GM23338 (cell line): ENCODE measurements around the gene NCF2. TPM values are rescaled to one million over a fixed set of nuclear protein-coding genes. Genes with fewer than 3 reads are reported as not detected.

Source experiments
- ATAC-seq: fragments of 200-7000 bp; cut with Tn5 transposase; 3 replicates; pipeline ENCODE4 v1.9.1; 2020
- DNase-seq: peaks from one replicate; pipeline ENCODE4 v3.0.0-alpha.2; 2015; ENCODE audit warnings: low spot score
- H2AFZ ChIP-seq: fragments of 200-600 bp; sonication (generic); 2 replicates; pipeline ENCODE4 v1.8.0; 2016; ENCODE audit warnings: antibody characterized with exemption, mild to moderate bottlenecking, moderate library complexity
- H3F3A ChIP-seq: fragments of 200-600 bp; sonication (generic); replicated peaks from 2 replicates; pipeline ENCODE4 v1.8.0; 2017; ENCODE audit warnings: antibody characterized with exemption, mixed run types, low read depth
- H3K27ac ChIP-seq: fragments of 200-600 bp; sonication (generic); 2 replicates; pipeline ENCODE4 v1.6.1; 2016; ENCODE audit warnings: low read depth
- H3K27me3 ChIP-seq: fragments of 200-600 bp; sonication (generic); 2 replicates; pipeline ENCODE4 v1.8.0; 2016; ENCODE audit warnings: mild to moderate bottlenecking, mixed run types, moderate library complexity; ENCODE audit not compliant: insufficient read depth
- H3K36me3 ChIP-seq: fragments of 200-600 bp; sonication (generic); 2 replicates; pipeline ENCODE4 v1.8.0; 2016; ENCODE audit warnings: mild to moderate bottlenecking; ENCODE audit not compliant: insufficient read depth
- H3K4me1 ChIP-seq: fragments of 200-600 bp; sonication (generic); 2 replicates; pipeline ENCODE4 v1.8.0; 2016; ENCODE audit warnings: mild to moderate bottlenecking, moderate library complexity; ENCODE audit not compliant: insufficient read depth
- H3K4me2 ChIP-seq: fragments of 200-600 bp; sonication (generic); 2 replicates; pipeline ENCODE4 v1.7.1; 2017; ENCODE audit warnings: mixed run types
- H3K4me3 ChIP-seq: fragments of 200-600 bp; sonication (generic); 2 replicates; pipeline ENCODE4 v1.6.1; 2016; ENCODE audit warnings: mixed run types
- H3K79me2 ChIP-seq: fragments of 200-600 bp; sonication (generic); replicated peaks from 2 replicates; pipeline ENCODE4 v1.8.0; 2017; ENCODE audit warnings: mild to moderate bottlenecking; ENCODE audit not compliant: insufficient read depth
- H3K9me2 ChIP-seq: fragments of 200-600 bp; sonication (generic); 2 replicates; pipeline ENCODE4 v1.8.0; 2017; ENCODE audit not compliant: insufficient read depth
- H4K20me1 ChIP-seq: fragments of 200-600 bp; sonication (generic); replicated peaks from 2 replicates; pipeline ENCODE4 v1.8.0; 2017; ENCODE audit warnings: mild to moderate bottlenecking; ENCODE audit not compliant: insufficient read depth
- H3K27ac Mint-ChIP-seq: 2 replicates; pipeline ENCODE4 v1.8.0; 2020; ENCODE audit warnings: inconsistent platforms, mild to moderate bottlenecking, moderate library complexity, mixed read lengths
- H3K27me3 Mint-ChIP-seq: 3 replicates; pipeline ENCODE4 v1.8.0; 2022; ENCODE audit warnings: low read depth, mild to moderate bottlenecking, moderate library complexity, mixed read lengths, inconsistent platforms; ENCODE audit not compliant: insufficient read depth, poor library complexity
- H3K36me3 Mint-ChIP-seq: 3 replicates; pipeline ENCODE4 v1.8.0; 2021; ENCODE audit warnings: low read depth, mild to moderate bottlenecking, inconsistent platforms, moderate library complexity, mixed read lengths
- H3K4me1 Mint-ChIP-seq: 3 replicates; pipeline ENCODE4 v1.8.0; 2020; ENCODE audit warnings: mild to moderate bottlenecking, inconsistent platforms, mixed read lengths
- H3K4me3 Mint-ChIP-seq: 3 replicates; pipeline ENCODE4 v1.8.0; 2021; ENCODE audit warnings: moderate library complexity, mild to moderate bottlenecking, inconsistent platforms, mixed read lengths
- H3K9me3 Mint-ChIP-seq: 3 replicates; pipeline ENCODE4 v1.8.0; 2020; ENCODE audit warnings: moderate library complexity, mild to moderate bottlenecking, inconsistent platforms, mixed read lengths
- CREB1 ChIP-seq: fragments of 250-450 bp; sonication (Bioruptor Pico); IDR thresholded peaks from 2 replicates; pipeline ENCODE4 v1.5.0; 2020; ENCODE audit warnings: low read depth, mild to moderate bottlenecking, moderate library complexity
- CTCF ChIP-seq, 2 experiments: fragments of 200-600 bp in 1 of 2; sonication (generic) in 1 of 2; conservative IDR thresholded peaks; 2 replicates each; pipeline versions ENCODE4 v1.5.1 to v1.6.1; 2016 to 2017; ENCODE audit warnings: antibody characterized with exemption in 2 of 2, low read depth in 2 of 2, mild to moderate bottlenecking in 2 of 2, moderate library complexity in 1 of 2
- EZH2 ChIP-seq: fragments of 200-600 bp; sonication (generic); IDR thresholded peaks from one replicate; pipeline ENCODE4 v1.8.0; 2017; ENCODE audit warnings: antibody characterized with exemption, mild to moderate bottlenecking, low read depth; ENCODE audit not compliant: unreplicated experiment
- JUNB ChIP-seq: IDR thresholded peaks from one replicate; pipeline ENCODE4 v1.6.1; 2016; ENCODE audit warnings: antibody characterized with exemption; ENCODE audit not compliant: unreplicated experiment
- NANOG ChIP-seq: IDR thresholded peaks from 2 replicates; pipeline ENCODE4 v1.6.1; 2016; ENCODE audit warnings: antibody characterized with exemption, borderline replicate concordance
- POLR2AphosphoS5 ChIP-seq: IDR thresholded peaks from 2 replicates; pipeline ENCODE4 v1.6.1; 2016; ENCODE audit warnings: antibody characterized with exemption, low read depth
- STAT1 ChIP-seq: IDR thresholded peaks from one replicate; pipeline ENCODE4 v1.6.1; 2016; ENCODE audit warnings: antibody characterized with exemption; ENCODE audit not compliant: unreplicated experiment
- ZNF114 ChIP-seq: fragments of 250-450 bp; sonication (Bioruptor Pico); IDR thresholded peaks from 2 replicates; pipeline ENCODE4 v1.5.0; 2020; ENCODE audit warnings: mild to moderate bottlenecking, moderate library complexity
- ZNF462 ChIP-seq: fragments of 250-450 bp; sonication (Bioruptor Pico); IDR thresholded peaks from 2 replicates; pipeline ENCODE4 v1.5.0; 2020; ENCODE audit warnings: mild to moderate bottlenecking, moderate library complexity
- polyA plus RNA-seq: library from polyadenylated mRNA; unstranded; fragments of >200 nt; fragmentation: Nextera tagmentation; extraction: Ambion mirVana; gene quantifications from 2 replicates; pipeline ENCODE4 v1.2.1, GENCODE V29; 2016
- total RNA-seq: library from RNA; depleted of rRNA; stranded (reverse); fragments of >200 nt; shearing (Covaris generic); gene quantifications from 2 replicates; pipeline ENCODE4 v1.2.3, GENCODE V29; 2014

Gene NCF2
- total and polyA plus RNA-seq, 2 experiments from 2014 or later = not detected

- TF ChIP-seq ZNF462 (no peak), NANOG (no peak)
These were observed 12.3 kb downstream of the NCF2 start (continued) for GRCh38 chr1:183577897-183578465.

GRCh38 chr1:183576537-183576936, 13.7 kb downstream of the NCF2 start:
- H2AFZ ChIP-seq = no peak overlapping the region
- no peak overlapping the region for H3K4me3 ChIP-seq
- peaks cover 5% of the 10 kb centered on the region for H3K27me3 Mint-ChIP-seq
- no peak overlapping the region for H3K4me2 ChIP-seq
- no peaks in the 10 kb centered on the region for H3K36me3 Mint-ChIP-seq
- H3K4me1 ChIP-seq = peaks cover 5% of the 10 kb centered on the region; the same call in 1 of the 2 replicates
- TF ChIP-seq JUNB (no peak), EZH2 (no peak), CTCF (conservative IDR thresholded peaks at IDR 0.05; ENCODE audit: low read depth in 2 of 2) (no peak), CREB1 (CRISPR knock-in tag) (no peak), ZNF114 (CRISPR knock-in tag) (no peak), POLR2AphosphoS5 (no peak), STAT1 (no peak)
- DNase-seq (no peak), ATAC-seq (no peak)
- H3K27ac Mint-ChIP-seq = no peak overlapping the region
- no peaks in the 10 kb centered on the region for H3F3A ChIP-seq
- H4K20me1 ChIP-seq = no peaks in the 10 kb centered on the region
- H3K27me3 ChIP-seq = no peaks in the 10 kb centered on the region
- H3K4me1 Mint-ChIP-seq = no peaks in the 10 kb centered on the region
- no peak overlapping the region for H3K27ac ChIP-seq
- no peaks in the 10 kb centered on the region for H3K36me3 ChIP-seq
- 0 out of 2 replicates have a peak, but pooled peaks cover 3% of the 10 kb centered on the region for H3K9me2 ChIP-seq
- no peaks in the 10 kb centered on the region for H3K9me3 Mint-ChIP-seq
- H3K4me3 Mint-ChIP-seq = no peak overlapping the region
- H3K79me2 ChIP-seq = no peaks in the 10 kb centered on the region
